ENCODE measurements around the gene HCAR1.
"Not testable (repeated sequence)": the region's sequence is repeated elsewhere in the genome, so short reads cannot be mapped to it uniquely, and the experiment has no call there.

The HCAR1 gene

GRCh38 chr12:122681814-122682213 is 48.8 kb downstream of the HCAR1 start:
- no peak overlapping the region for H3K4me3 ChIP-seq (ENCODE audit: low read depth, low read length, poor library complexity, severe bottlenecking)
- no peak overlapping the region for H2AFZ ChIP-seq (ENCODE audit: low read length)
- no peaks in the 10 kb centered on the region for H4K20me1 ChIP-seq (ENCODE audit: insufficient read depth, low read length)
- TF ChIP-seq CTCF (IDR thresholded peaks at IDR 0.05; ENCODE audit: low read length) (no peak), EZH2 (IDR thresholded peaks at IDR 0.05; ENCODE audit: borderline replicate concordance, low read length) (no peak)
- no peak overlapping the region for H3K9ac ChIP-seq (ENCODE audit: low read length)
- H3K9me2 ChIP-seq (ENCODE audit: low read depth, low read length): no peaks in the 10 kb centered on the region
- H3K4me1 ChIP-seq (ENCODE audit: insufficient read depth, low read length, severe bottlenecking): no peaks in the 10 kb centered on the region
- H3F3A ChIP-seq (ENCODE audit: insufficient read depth, low read length): no peaks in the 10 kb centered on the region
- H3K27ac ChIP-seq (ENCODE audit: low read depth, low read length, poor library complexity, severe bottlenecking): no peak overlapping the region
- H3K27me3 ChIP-seq (ENCODE audit: insufficient read depth, low read length): no peaks in the 10 kb centered on the region
- no peak overlapping the region for H3K4me2 ChIP-seq (ENCODE audit: low read length)
- no peaks in the 10 kb centered on the region for H3K36me3 ChIP-seq (ENCODE audit: insufficient read depth, low read length)
- no peaks in the 10 kb centered on the region for H3K9me3 ChIP-seq (ENCODE audit: low read length)
- no peaks in the 10 kb centered on the region for H3K79me2 ChIP-seq (ENCODE audit: insufficient read depth, low read length)

GRCh38 chr12:122680989-122681388 is 49.7 kb downstream of the HCAR1 start:
- H3K27ac ChIP-seq (ENCODE audit: low read depth, low read length, poor library complexity, severe bottlenecking); H3K9ac ChIP-seq (ENCODE audit: low read length); H3K79me2 ChIP-seq (ENCODE audit: insufficient read depth, low read length); H3K4me1 ChIP-seq (ENCODE audit: insufficient read depth, low read length, severe bottlenecking); H2AFZ ChIP-seq (ENCODE audit: low read length); H3F3A ChIP-seq (ENCODE audit: insufficient read depth, low read length); H3K4me2 ChIP-seq (ENCODE audit: low read length); H3K27me3 ChIP-seq (ENCODE audit: insufficient read depth, low read length); H3K4me3 ChIP-seq (ENCODE audit: low read depth, low read length, poor library complexity, severe bottlenecking); H3K9me2 ChIP-seq (ENCODE audit: low read depth, low read length); H3K9me3 ChIP-seq (ENCODE audit: low read length); H3K36me3 ChIP-seq (ENCODE audit: insufficient read depth, low read length); H4K20me1 ChIP-seq (ENCODE audit: insufficient read depth, low read length): not testable (repeated sequence)

GRCh38 chr12:122676781-122677180 is 53.9 kb downstream of the HCAR1 start:
- not testable (repeated sequence) for H3K9ac ChIP-seq (ENCODE audit: low read length); H3K36me3 ChIP-seq (ENCODE audit: insufficient read depth, low read length); H2AFZ ChIP-seq (ENCODE audit: low read length); H3K9me2 ChIP-seq (ENCODE audit: low read depth, low read length); H3F3A ChIP-seq (ENCODE audit: insufficient read depth, low read length); H3K27ac ChIP-seq (ENCODE audit: low read depth, low read length, poor library complexity, severe bottlenecking); H3K9me3 ChIP-seq (ENCODE audit: low read length); H4K20me1 ChIP-seq (ENCODE audit: insufficient read depth, low read length); H3K4me1 ChIP-seq (ENCODE audit: insufficient read depth, low read length, severe bottlenecking); H3K27me3 ChIP-seq (ENCODE audit: insufficient read depth, low read length); H3K4me3 ChIP-seq (ENCODE audit: low read depth, low read length, poor library complexity, severe bottlenecking); H3K4me2 ChIP-seq (ENCODE audit: low read length); H3K79me2 ChIP-seq (ENCODE audit: insufficient read depth, low read length)
